ENCODE results near the gene ITGA1.

The ITGA1 gene

DNA sequence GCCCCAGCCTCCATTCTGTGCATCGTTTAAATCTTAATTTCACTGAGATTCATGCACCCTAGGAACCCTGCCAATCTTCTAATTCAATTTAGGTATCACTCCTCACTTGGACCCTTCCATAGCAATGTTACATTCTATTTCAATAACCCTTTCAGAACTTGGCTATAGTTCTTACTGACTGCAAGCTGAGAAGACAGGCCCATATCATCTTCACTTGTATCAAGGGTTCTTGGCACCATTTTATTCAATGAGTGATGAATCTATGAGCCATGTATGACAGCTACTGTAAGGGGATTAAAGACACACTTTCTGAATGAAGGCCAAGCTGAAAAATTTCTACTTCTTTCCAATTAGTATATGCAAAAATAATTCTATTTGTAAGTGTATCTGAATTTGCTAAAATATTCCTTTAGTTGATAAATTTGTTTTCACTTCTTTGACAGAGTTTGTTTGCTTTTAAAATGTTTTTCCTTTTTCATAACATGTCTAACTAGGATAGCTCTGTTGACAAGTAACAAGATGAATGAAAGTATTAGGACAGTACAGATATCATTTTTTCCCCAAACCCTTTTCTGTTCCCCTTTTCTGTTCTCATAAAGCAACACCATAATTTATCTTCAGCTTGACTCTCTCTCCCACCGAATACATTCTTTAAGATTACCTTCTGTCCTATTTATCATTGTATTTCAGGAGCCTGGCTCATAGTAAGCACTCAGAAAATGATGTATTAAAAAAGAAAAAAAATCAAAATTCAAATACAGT, 211.0 kb downstream of the ITGA1 start:
- DNase-seq (ENCODE audit: low read depth), result no peak

DNA sequence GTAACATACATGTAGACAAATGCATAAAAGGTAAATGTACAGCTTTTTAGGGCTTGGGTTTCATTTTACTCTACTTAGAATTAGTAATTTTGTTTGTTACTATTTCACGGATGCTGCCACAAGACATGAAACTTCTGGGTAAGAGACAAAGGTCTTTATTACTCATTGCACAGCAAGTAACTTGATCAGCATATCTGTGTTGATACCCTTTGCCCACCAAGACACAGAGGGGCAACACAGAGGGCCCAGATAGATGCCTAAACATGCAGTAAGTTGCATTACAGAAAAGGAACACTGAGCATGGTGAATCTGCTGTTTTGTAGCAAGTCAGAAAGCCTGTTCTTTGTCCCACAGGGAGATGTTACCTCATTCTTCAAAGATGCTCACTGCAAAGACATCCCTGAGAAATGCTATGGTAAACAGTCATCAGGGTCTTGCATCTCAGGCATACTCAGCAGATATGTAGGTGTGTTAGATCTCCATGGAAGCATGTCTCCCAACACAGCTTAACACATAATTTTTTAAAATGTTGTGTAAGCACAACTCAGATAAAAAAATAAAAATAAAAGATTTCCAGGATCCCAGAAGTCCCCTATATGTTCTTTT, 211.7 kb downstream of the ITGA1 start:
- DNase-seq (ENCODE audit: low read depth), result no peak

DNA sequence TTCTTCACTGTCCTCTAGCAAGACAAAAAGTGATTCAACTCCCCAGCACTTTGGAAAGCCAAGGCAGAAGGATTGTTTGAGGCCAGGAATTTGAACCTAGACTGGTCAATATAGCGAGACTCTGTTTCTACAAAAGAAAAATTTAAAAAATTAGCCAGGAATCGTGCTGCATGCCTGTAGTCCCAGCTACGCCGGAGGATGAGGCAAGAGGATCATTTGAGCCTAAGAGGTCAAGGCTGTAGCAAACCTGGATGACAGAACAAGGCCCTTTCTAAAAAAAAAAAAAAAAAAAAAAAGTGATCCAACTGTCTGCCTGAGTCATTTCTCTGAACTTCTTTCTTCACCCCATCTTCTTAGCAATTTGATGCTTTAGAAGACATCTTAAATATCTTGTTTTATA, 213.8 kb downstream of the ITGA1 start:
- DNase-seq (ENCODE audit: low read depth), result no peak

DNA sequence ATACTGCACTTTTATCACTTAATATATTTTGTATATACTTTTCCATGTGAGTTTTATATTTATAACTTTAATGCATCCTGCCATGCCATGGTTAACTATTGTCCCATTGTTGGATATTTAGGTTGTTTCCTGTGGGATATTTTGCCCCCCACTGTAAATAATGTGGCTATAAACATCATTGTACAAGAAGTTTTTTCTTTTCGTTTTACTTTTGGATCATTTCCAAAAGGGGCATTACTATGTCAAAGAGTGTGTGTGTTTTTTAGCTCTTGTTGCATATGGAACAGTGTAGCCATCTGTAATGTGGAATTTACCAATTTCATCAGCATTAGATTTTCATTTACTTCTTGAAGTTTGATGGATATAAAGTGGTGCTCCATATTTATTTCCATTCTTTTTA, 214.8 kb downstream of the ITGA1 start:
- DNase-seq (ENCODE audit: low read depth), result no peak

DNA sequence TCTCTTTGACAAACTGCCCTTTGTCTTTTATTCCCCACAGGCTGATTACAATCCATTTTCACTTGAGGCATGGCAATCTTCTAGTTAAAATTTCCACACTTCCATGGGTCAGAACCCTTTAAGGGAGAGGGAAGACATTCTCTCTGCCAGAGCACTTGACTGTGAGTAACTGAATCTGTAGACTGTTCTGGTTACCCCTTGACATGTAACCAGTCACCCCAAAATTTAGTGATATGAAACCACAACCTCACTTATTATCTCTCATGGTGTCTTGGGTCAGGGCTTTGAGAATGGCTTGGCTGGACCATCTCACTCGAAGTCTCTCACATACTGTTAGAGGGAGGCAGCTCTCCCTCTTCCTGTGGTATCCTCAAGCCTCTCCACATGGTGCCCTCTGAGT, 215.4 kb downstream of the ITGA1 start:
- no peak for DNase-seq (ENCODE audit: low read depth)

DNA sequence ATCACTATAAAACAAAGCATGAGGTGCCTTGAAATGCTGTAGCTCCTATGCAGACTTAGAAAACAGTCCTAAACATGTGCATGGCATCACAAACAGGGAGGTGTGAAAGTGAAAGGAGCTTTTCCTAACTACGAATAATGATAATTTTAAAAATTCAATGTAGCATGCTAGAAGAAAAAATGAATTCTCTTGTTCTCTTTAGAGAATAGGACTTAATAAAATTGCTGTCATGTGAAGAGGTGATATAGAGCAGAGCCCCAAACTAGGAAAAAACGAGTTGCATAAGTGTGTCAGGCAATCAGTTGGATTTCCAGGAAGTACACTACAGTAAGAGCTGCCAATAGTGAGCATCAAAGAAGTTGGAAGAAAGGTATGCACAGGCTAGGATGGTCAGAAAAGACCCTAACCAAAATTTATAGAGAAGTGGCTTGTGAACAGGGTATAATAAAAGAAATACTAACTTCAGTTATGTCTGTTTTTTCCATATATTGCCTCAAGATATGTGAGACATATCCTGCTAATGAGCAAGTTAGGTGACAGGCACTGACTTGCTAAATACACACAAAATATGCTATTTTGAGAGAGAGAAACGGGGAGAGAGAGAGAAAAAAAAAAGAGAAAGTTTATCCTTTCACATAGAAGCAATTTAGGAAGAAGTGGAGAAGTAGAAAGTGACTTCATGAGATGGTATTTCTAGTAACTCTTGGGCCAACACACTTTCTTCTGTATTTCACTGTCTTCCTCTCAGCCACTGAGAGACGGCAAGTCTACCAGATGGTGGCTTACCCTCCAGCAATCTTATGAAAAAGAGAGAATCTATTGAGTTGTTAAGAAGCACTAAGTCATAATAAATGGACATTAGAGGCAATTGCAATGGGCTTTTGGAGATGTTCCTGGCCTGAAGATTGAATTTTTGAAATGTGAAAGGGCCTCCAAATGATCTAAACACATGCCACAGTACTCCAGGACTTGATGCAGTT, 219.5 kb downstream of the ITGA1 start:
- no peak for DNase-seq (ENCODE audit: low read depth)

DNA sequence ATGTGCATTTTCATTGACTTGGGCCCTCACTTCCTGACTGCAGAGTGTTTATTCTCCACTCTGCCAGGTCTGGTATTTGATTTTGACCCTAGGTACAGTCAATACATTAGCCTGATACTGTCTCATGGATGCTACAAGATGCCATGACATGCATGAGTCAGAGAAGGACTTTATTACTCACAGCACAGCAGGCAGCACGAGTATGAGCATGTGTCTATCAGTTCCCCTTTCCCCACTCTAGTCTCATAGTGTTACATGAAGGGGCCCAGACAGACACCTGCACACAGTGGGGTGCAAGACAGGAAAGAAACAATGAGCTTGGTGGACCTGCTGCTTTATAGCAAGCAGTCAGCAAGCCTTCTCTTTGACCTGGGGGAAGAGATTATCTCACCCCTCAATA, 221.0 kb downstream of the ITGA1 start:
- DNase-seq (ENCODE audit: low read depth), result no peak
